ENCODE measurements around the gene RCOR1.

- TF ChIP-seq, protein P1, sequence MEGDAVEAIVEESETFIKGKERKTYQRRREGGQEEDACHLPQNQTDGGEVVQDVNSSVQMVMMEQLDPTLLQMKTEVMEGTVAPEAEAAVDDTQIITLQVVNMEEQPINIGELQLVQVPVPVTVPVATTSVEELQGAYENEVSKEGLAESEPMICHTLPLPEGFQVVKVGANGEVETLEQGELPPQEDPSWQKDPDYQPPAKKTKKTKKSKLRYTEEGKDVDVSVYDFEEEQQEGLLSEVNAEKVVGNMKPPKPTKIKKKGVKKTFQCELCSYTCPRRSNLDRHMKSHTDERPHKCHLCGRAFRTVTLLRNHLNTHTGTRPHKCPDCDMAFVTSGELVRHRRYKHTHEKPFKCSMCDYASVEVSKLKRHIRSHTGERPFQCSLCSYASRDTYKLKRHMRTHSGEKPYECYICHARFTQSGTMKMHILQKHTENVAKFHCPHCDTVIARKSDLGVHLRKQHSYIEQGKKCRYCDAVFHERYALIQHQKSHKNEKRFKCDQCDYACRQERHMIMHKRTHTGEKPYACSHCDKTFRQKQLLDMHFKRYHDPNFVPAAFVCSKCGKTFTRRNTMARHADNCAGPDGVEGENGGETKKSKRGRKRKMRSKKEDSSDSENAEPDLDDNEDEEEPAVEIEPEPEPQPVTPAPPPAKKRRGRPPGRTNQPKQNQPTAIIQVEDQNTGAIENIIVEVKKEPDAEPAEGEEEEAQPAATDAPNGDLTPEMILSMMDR (IDR thresholded peaks at IDR 0.05; ENCODE audit: poor library complexity) = no peak
- TF ChIP-seq EZH2 (IDR thresholded peaks at IDR 0.05; ENCODE audit: borderline replicate concordance) (no peak), EZH2phosphoT487 (IDR thresholded peaks at IDR 0.05; ENCODE audit: low read depth, severe bottlenecking, unreplicated experiment) (no peak)
Observed at GRCh38 chr14:102568115-102568614, 24.3 kb upstream of the RCOR1 start.

Measured in hepatocyte (in vitro differentiated cells).